ENCODE data around the gene ROBO1. TPM values are rescaled to one million over a fixed set of nuclear protein-coding genes. Genes with fewer than 3 reads are reported as not detected.

The ROBO1 gene
- total RNA-seq, 1 donor from 2014 or later, result 7.1 TPM

DNA sequence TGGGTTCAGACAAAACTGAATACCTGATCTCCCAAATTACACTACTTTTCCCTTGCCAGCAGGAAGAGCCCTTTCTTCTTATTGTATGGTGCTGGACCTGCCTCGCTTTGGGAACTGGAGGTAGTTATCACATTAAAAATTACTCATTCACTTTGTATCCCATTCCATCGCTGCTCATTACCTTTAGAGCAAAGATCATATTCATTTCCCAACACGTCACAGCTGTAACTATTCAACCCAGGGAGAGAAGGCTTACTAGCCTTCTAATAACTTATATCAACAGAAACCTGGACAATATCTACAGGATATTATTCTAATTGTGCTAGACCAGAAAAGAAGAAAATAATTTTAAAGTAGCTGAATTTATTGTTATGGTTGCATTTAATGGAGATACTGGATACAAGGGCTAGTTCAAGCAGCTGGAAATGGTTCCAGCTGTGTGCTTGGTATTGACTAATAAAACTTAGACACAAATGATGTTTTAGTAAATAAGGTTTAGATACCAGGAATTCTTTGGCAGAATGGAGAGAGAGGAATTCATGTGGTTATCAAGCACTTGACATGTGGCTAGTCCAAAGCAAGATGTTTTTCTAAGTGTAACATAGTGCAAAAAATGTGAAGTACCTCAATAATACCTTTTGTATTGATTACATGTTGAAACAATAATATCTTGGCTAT lies 656.3 kb downstream of the ROBO1 start:
- Histone ChIP-seq H3K36me3 (no peaks in the 10 kb centered on the region), H3K4me3 (no peak overlapping the region), H3K4me1 (no peaks in the 10 kb centered on the region), H3K27me3 (ENCODE audit: low read depth) (no peaks in the 10 kb centered on the region), H3K9me3 (replicated peaks) (no peaks in the 10 kb centered on the region), H3K27ac (replicated peaks) (no peak overlapping the region)
- intact Hi-C loops (cut with micrococcal nuclease), result no loop called here
- TF ChIP-seq, protein P1, sequence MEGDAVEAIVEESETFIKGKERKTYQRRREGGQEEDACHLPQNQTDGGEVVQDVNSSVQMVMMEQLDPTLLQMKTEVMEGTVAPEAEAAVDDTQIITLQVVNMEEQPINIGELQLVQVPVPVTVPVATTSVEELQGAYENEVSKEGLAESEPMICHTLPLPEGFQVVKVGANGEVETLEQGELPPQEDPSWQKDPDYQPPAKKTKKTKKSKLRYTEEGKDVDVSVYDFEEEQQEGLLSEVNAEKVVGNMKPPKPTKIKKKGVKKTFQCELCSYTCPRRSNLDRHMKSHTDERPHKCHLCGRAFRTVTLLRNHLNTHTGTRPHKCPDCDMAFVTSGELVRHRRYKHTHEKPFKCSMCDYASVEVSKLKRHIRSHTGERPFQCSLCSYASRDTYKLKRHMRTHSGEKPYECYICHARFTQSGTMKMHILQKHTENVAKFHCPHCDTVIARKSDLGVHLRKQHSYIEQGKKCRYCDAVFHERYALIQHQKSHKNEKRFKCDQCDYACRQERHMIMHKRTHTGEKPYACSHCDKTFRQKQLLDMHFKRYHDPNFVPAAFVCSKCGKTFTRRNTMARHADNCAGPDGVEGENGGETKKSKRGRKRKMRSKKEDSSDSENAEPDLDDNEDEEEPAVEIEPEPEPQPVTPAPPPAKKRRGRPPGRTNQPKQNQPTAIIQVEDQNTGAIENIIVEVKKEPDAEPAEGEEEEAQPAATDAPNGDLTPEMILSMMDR (IDR thresholded peaks at IDR 0.05; ENCODE audit: borderline replicate concordance), result no peak
- DNase-seq, result no peak

DNA sequence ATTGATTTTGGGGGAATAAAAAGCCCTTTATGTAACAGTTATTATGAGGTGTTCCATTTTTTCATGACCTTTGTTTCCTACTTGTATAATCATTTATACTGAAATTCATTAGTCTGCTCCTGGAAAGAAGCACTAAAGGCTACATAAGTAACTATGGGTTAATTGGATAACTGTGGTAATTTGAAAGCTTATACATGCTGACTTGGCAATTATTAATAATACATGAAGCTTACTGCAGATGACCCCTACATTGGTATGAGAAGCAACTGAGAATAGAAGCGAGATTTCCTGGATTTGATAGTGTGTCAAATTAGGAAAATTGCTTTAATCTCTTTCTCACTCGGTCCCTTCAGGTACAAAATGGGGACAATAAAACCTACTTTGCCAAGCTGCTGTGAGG lies 658.0 kb downstream of the ROBO1 start:
- no peaks in the 10 kb centered on the region for H3K4me1 ChIP-seq
- TF ChIP-seq, protein P1 (IDR thresholded peaks at IDR 0.05; ENCODE audit: borderline replicate concordance), result no peak
- intact Hi-C loops (cut with micrococcal nuclease), result no loop called here
- H3K27me3 ChIP-seq (ENCODE audit: low read depth), result no peaks in the 10 kb centered on the region
- H3K36me3 ChIP-seq, result no peaks in the 10 kb centered on the region
- DNase-seq, result no peak
- H3K4me3 ChIP-seq, result no peak overlapping the region
- H3K9me3 ChIP-seq (replicated peaks), result no peaks in the 10 kb centered on the region
- H3K27ac ChIP-seq (replicated peaks), result no peak overlapping the region

DNA sequence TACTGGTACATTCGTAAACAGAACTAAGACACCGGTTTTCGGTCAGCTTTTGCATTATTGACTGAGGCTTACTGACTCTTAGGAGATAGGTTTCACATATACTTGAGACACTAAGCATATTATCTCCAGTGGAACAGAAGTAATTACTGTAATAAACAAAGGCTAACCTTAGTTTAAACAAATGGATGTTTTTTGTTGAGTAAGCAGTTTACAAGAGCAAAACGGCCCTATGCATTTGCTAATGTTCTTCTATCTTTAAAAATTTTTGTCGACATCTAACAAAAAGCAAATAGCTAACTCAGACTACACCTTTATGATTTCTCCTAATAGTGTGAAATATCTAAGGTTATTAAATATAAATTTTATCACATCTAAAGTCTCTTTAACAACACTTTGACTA lies 664.5 kb downstream of the ROBO1 start:
- Histone ChIP-seq H3K27me3 (ENCODE audit: low read depth) (no peaks in the 10 kb centered on the region), H3K27ac (replicated peaks) (no peak overlapping the region), H3K4me3 (no peak overlapping the region), H3K9me3 (replicated peaks) (no peaks in the 10 kb centered on the region), H3K36me3 (no peaks in the 10 kb centered on the region), H3K4me1 (no peaks in the 10 kb centered on the region)
- intact Hi-C loops (cut with micrococcal nuclease), result no loop called here
- TF ChIP-seq, protein P1 (IDR thresholded peaks at IDR 0.05; ENCODE audit: borderline replicate concordance), result no peak
- DNase-seq, result no peak

DNA sequence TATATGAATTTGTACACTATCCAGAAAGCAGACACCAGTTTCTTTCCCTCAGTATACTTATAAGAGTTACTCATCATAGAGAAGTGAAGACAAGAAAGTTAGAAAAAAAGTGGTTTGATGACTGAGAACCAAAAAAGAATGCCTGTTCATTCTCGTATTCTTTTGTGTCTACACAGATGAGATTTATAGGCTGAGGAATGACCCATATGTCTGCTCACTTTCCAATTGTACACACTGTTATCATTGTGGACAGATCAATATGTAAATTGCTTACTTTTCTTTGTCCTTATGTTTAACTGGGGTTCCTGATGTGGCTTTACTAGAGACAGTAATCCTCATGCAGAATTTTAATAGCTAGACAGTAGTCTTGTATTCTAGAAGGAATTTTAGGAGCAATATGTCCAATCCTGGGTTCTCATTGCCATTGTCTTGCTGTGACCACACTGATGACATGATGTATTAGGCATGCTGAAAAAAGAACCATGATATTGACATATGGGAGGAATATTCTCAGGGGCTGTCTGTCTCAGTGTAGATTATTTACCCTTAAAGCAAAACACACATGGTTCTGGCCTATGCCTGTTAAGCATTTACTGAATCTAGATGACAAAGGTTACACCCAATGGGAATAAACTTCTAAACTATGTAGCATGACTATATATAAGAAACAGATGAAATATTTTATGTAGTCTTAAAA lies 669.7 kb downstream of the ROBO1 start:
- no peaks in the 10 kb centered on the region for H3K36me3 ChIP-seq
- no peaks in the 10 kb centered on the region for H3K27me3 ChIP-seq (ENCODE audit: low read depth)
- intact Hi-C loops (cut with micrococcal nuclease), result no loop called here
- no peak overlapping the region for H3K4me3 ChIP-seq
- DNase-seq, result no peak
- H3K27ac ChIP-seq (replicated peaks), result no peak overlapping the region
- TF ChIP-seq, protein P1 (IDR thresholded peaks at IDR 0.05; ENCODE audit: borderline replicate concordance), result no peak
- no peaks in the 10 kb centered on the region for H3K9me3 ChIP-seq (replicated peaks)
- H3K4me1 ChIP-seq, result no peaks in the 10 kb centered on the region

DNA sequence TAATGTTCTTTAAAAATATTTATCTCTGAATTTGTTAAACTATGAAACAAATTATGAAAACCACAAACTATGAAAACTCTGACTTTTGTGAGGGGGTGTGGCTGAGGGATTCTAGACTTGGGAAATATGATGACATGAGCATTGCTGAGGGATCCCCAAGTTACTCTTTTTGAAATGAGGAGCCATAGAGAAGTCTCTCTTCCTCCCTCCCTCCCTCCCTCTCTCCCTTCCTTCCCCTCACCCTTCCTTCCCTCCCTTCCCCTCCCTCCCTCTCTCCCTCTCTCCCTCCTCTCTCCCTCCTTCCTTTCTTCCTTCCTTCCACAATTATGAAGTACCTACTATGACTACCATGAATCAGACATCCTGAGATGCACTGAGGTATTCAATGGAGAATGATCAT lies 673.1 kb downstream of the ROBO1 start:
- Histone ChIP-seq H3K9me3 (replicated peaks) (no peaks in the 10 kb centered on the region), H3K27ac (replicated peaks) (no peak overlapping the region), H3K36me3 (no peaks in the 10 kb centered on the region), H3K4me1 (no peaks in the 10 kb centered on the region), H3K4me3 (no peak overlapping the region), H3K27me3 (ENCODE audit: low read depth) (no peaks in the 10 kb centered on the region)
- TF ChIP-seq, protein P1 (IDR thresholded peaks at IDR 0.05; ENCODE audit: borderline replicate concordance), result no peak
- DNase-seq, result no peak
- intact Hi-C loops (cut with micrococcal nuclease), result no loop called here

Measured in left ventricle myocardium inferior (tissue), 1 donor.